ENCODE results near the gene RBMS3.

The RBMS3 gene

DNA sequence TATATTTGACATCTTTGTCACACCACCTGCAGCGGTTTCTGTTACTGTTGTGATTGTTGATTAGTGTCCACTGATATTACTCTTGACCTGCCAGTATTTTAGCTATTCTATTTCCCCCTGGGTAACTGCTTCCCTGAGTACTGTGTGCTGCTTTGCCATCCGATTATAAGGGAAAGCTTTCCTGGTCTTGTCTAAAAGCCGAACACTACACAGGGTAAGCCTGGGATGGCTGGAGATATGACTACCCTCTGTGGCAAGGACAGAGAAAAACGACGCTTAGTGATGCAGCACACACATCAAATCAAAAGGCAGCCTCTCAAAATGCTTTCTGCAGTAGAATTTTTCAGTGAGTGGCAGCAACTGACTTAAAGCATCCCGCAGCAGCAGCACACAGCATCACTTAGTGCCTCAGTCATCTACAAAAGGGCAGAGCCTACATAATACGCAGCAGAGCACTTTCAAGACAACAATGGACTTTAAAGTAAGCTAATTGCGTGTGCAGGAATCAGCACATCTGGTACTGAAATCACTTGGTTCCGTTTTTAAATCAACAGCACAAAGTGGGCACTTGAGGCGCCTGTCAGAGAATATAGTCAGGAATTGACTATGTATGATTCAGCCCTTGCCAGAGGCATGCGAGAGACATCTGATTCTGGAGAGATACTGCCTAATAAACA, 669.2 kb downstream of the RBMS3 start:
- TF ChIP-seq, protein P1, sequence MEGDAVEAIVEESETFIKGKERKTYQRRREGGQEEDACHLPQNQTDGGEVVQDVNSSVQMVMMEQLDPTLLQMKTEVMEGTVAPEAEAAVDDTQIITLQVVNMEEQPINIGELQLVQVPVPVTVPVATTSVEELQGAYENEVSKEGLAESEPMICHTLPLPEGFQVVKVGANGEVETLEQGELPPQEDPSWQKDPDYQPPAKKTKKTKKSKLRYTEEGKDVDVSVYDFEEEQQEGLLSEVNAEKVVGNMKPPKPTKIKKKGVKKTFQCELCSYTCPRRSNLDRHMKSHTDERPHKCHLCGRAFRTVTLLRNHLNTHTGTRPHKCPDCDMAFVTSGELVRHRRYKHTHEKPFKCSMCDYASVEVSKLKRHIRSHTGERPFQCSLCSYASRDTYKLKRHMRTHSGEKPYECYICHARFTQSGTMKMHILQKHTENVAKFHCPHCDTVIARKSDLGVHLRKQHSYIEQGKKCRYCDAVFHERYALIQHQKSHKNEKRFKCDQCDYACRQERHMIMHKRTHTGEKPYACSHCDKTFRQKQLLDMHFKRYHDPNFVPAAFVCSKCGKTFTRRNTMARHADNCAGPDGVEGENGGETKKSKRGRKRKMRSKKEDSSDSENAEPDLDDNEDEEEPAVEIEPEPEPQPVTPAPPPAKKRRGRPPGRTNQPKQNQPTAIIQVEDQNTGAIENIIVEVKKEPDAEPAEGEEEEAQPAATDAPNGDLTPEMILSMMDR (IDR thresholded peaks at IDR 0.05), result no peak

DNA sequence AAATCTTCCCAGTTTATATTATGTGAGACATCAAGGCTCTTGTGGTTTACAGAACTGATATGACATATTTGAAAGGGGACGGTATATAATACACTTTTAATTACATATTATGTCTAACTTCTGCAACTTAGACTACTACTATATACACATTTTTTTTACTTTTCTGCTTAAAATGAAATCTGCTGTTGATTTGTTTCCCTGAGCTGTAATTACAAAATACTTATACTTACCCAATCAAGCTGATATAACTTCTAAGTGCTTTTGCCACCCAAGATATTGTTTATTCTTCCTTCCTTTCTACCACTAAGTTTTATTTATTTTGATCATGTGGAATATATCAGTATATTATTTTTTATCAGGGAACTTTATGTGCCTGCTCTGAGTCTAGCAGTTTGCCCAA, 671.6 kb downstream of the RBMS3 start:
- TF ChIP-seq, protein P1 (IDR thresholded peaks at IDR 0.05), result no peak

DNA sequence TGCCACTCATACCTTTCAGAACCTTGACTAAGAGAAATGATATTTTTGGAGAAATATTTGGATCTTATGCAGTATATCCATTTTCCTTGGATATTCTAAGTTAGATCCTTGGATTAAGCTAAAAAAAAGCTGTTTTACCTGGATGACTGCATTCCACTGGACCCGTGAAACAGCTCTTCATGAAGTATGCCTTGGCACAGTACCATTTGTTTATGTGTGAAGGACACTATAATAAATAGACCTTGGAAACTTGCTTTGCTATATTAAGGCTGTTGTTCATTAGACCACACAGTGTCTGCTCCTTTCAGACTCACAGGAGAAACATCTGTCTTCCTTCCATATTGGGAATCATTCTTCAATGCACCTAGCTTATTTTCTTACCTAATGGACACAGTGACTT, 674.5 kb downstream of the RBMS3 start:
- TF ChIP-seq, protein P1 (IDR thresholded peaks at IDR 0.05), result no peak

DNA sequence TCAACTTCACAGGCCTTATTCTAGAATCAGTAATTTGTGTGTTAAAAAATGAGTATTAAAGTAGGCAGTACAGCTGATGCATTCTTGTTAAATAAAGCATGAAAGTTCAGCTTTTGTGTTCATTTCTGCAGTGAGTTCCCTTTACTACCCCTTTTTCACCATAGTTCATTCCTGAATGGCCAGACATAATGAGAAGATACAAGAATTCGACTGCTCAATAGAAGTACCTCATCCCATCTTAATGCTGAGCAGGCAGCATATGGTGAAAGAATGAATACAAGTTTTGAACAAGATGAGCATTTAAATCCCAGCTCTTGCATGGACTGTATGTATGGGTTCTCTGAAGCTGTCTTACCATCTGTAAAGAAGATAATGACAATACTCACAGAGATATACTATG, 677.9 kb downstream of the RBMS3 start:
- TF ChIP-seq, protein P1 (IDR thresholded peaks at IDR 0.05), result no peak

DNA sequence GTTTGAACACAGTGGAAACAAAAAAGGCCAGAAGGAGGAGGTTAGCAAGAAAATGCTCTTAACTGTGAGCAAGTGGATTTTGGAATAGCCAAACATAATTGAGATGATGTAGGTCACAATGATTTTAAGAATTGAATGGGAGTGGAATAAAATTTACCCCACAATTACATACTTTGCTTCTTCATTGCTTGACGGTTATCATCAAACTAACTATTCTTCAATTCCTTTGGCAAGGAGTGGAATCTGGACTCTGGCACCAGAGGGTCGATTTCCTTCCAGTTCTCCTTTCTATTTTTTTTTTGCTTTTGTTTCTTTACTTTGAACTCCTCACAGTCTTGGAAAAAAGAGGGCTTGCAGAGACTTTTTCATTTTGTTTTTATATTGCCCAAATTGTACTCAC, 691.0 kb downstream of the RBMS3 start:
- TF ChIP-seq, protein P1 (IDR thresholded peaks at IDR 0.05), result no peak

DNA sequence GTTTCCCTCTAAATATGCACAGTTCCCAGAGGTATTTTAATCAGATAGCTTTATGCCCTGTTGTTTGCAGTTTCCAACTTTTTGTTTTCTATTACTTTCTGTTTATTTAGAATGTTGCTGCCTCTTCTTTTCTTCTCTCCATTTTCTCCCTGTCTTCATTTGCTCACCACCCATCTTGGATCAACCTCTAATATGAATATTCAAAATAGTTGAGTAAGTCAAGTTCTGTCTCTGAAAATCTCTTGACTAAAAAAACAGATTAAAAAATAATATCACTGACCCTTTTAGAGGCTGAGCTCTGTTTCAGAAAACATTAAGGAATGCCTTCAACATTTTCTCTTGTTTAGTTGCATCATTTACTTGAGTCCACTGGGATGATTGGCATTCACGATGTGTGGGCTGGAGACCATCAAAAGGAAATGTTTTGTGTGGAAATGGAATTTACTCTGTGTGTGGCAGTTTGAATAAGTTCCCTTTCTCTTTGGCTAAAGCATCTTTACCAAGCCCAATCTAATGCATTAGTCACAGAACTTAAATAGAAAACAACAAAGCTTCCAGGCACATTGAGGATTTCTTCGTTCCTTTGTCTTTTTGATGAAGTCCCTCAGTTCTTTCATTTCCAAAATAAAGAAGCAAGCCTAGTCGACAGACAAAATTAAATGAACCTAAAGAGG, 691.6 kb downstream of the RBMS3 start:
- TF ChIP-seq, protein P1 (IDR thresholded peaks at IDR 0.05), result no peak

DNA sequence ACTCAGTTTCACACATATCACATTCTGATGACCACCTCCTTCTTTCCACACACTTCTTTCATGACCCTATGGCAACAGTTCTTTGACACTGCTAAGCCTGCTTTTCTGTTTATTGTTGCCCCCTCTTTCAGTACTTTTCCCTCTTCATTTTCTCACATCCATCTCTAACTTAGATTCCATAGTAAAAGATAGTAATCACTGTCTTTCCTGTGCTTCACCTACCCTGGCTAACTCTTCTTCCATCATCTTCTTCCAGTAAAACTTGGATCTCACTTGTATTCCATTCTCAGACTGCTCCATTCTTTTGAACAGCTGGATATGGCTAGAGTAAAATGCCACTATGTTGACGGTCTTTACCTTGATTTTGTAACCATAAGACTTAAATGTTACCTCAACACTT, 692.9 kb downstream of the RBMS3 start:
- TF ChIP-seq, protein P1 (IDR thresholded peaks at IDR 0.05), result no peak

Measured in LNCAP (cell line).